Tibial artery (tissue), 4 donors: Measurements from ENCODE around the gene RASL11B.

Experiments
- DNase-seq, 2 donors: peaks; one replicate each; pipeline ENCODE4 v3.0.0-alpha.2; 2019
- H3K27ac ChIP-seq, 2 donors: fragments of 200-600 bp; sonication (generic) in 1 of 2; 1 replicate in 1 of 2; 2 replicates in 1 of 2; pipeline ENCODE4 v1.5.1; 2018 to 2019; ENCODE audit warnings: mild to moderate bottlenecking in 1 of 2
- H3K27me3 ChIP-seq, 2 donors: fragments of 200-600 bp; sonication (generic) in 1 of 2; one replicate each; pipeline versions ENCODE4 v1.5.1 to v1.6.0; 2016 to 2019
- H3K36me3 ChIP-seq, 3 donors: fragments of 200-600 bp; sonication (generic) in 2 of 3; one replicate each; pipeline ENCODE4 v1.5.1; 2016 to 2019; ENCODE audit warnings: mild to moderate bottlenecking in 2 of 3
- H3K4me1 ChIP-seq, 4 donors: fragments of 200-600 bp; sonication (generic) in 2 of 4; 1 replicate in 3 of 4; 2 replicates in 1 of 4; pipeline ENCODE4 v1.5.1; 2016 to 2019
- H3K4me3 ChIP-seq, 2 donors: fragments of 200-600 bp; sonication (generic) in 1 of 2; 1 replicate in 1 of 2; 2 replicates in 1 of 2; pipeline ENCODE4 v1.5.1; 2018 to 2019; ENCODE audit warnings: mild to moderate bottlenecking in 2 of 2
- H3K9me3 ChIP-seq, 3 donors: fragments of 200-600 bp; sonication (generic) in 1 of 3; one replicate each; pipeline ENCODE4 v1.5.1; 2016 to 2019
- CTCF ChIP-seq, 2 experiments: fragments of 200-600 bp in 1 of 2; fragments of 450-650 bp in 1 of 2; IDR thresholded peaks; one replicate each; pipeline ENCODE4 v1.5.1; 2017 to 2019; ENCODE audit warnings: antibody characterized with exemption in 2 of 2, mild to moderate bottlenecking in 1 of 2, moderate library complexity in 1 of 2
- intact Hi-C: fragments of 100-400 bp; cut with DNase I; formaldehyde crosslinking; loops from one replicate; pipeline ENCODE4 v1.15.0; 2023; ENCODE audit warnings: low total_unique reads

The RASL11B gene

GRCh38 chr4:52914051-52914605, 52.0 kb downstream of the RASL11B start:
- DNase-seq: no peak
- intact Hi-C loops: no loop called here
- H3K4me3 ChIP-seq: no peak overlapping the region
- TF ChIP-seq CTCF (IDR thresholded peaks at IDR 0.05): no peak
- no peaks in the 10 kb centered on the region for H3K27me3 ChIP-seq
- H3K27ac ChIP-seq: no peak overlapping the region
- H3K36me3 ChIP-seq: no peaks in the 10 kb centered on the region
- no peaks in the 10 kb centered on the region for H3K9me3 ChIP-seq
- peaks cover 0 to 9% (median 1%) of the 10 kb centered on the region in 4 donors for H3K4me1 ChIP-seq

GRCh38 chr4:52915191-52915590, 53.1 kb downstream of the RASL11B start:
- Histone ChIP-seq H3K9me3 (no peaks in the 10 kb centered on the region), H3K27me3 (no peaks in the 10 kb centered on the region), H3K4me3 (no peak overlapping the region), H3K27ac (no peak overlapping the region), H3K4me1 (peaks cover 0 to 9% (median 1%) of the 10 kb centered on the region in 4 donors), H3K36me3 (no peaks in the 10 kb centered on the region)
- no peak for TF ChIP-seq CTCF (IDR thresholded peaks at IDR 0.05)
- intact Hi-C loops: no loop called here
- DNase-seq: no peak

GRCh38 chr4:52915730-52916300, 53.7 kb downstream of the RASL11B start:
- no peak for TF ChIP-seq CTCF (IDR thresholded peaks at IDR 0.05)
- H3K36me3 ChIP-seq: no peaks in the 10 kb centered on the region

More at GRCh38 chr4:52915730-52916300, 53.7 kb downstream of the RASL11B start:
- Histone ChIP-seq H3K27me3 (no peaks in the 10 kb centered on the region), H3K27ac (no peak overlapping the region), H3K9me3 (no peaks in the 10 kb centered on the region), H3K4me3 (no peak overlapping the region), H3K4me1 (peaks cover 0 to 9% (median 1%) of the 10 kb centered on the region in 4 donors)
- no peak for DNase-seq
- intact Hi-C loops: no loop called here
